Cardiac muscle cell (in vitro differentiated cells and primary cell): ENCODE measurements around the gene BBC3. TPM values are rescaled to one million over a fixed set of nuclear protein-coding genes. Genes with fewer than 3 reads are reported as not detected.
A peak's percentile ranks its signal among the peaks of the same experiment; 100 is the strongest.

Experiments used
- DNase-seq, 2 donors: peaks; one replicate each; pipeline versions ENCODE4 v3.0.0 to v3.0.0-alpha.2; 2010 to 2017; ENCODE audit warnings: low read depth in 1 of 2, low spot score in 1 of 2
- H3K27ac ChIP-seq: fragments of 200-600 bp; sonication (generic); 2 replicates; pipeline ENCODE4 v1.5.1; 2016
- H3K27me3 ChIP-seq: fragments of 200-600 bp; sonication (generic); 2 replicates; pipeline ENCODE4 v1.6.0; 2016; ENCODE audit warnings: control low read depth
- H3K36me3 ChIP-seq: fragments of 200-600 bp; sonication (generic); 2 replicates; pipeline ENCODE4 v1.5.1; 2016; ENCODE audit warnings: control low read depth
- H3K4me1 ChIP-seq: fragments of 200-600 bp; sonication (generic); 2 replicates; pipeline ENCODE4 v1.8.1; 2017; ENCODE audit warnings: low read depth, mild to moderate bottlenecking, mixed run types
- H3K4me3 ChIP-seq: fragments of 200-600 bp; sonication (generic); 2 replicates; pipeline ENCODE4 v1.5.1; 2016; ENCODE audit warnings: mild to moderate bottlenecking
- H3K9me3 ChIP-seq: fragments of 200-600 bp; sonication (generic); 2 replicates; pipeline ENCODE4 v1.5.1; 2017; ENCODE audit warnings: low read depth, mild to moderate bottlenecking, control low read depth
- polyA plus RNA-seq: library from polyadenylated mRNA; unstranded; fragments of >200 nt; fragmentation: Nextera tagmentation; extraction: Ambion mirVana; gene quantifications from 2 replicates; pipeline ENCODE4 v1.2.1, GENCODE V29; 2016
- total RNA-seq: library from RNA; depleted of rRNA; stranded (reverse); fragments of >200 nt; gene quantifications from 2 replicates; pipeline ENCODE4 v1.2.3, GENCODE V29; 2016
- TF ChIP-seq, protein P1 (sequence below): IDR thresholded peaks from 2 replicates; pipeline ENCODE4 v1.5.1; 2012; ENCODE audit warnings: low read depth, mild to moderate bottlenecking, low read length

BBC3 gene
- total and polyA plus RNA-seq, 2 experiments from 2014 or later: 12.9 to 21.5 TPM

DNA sequence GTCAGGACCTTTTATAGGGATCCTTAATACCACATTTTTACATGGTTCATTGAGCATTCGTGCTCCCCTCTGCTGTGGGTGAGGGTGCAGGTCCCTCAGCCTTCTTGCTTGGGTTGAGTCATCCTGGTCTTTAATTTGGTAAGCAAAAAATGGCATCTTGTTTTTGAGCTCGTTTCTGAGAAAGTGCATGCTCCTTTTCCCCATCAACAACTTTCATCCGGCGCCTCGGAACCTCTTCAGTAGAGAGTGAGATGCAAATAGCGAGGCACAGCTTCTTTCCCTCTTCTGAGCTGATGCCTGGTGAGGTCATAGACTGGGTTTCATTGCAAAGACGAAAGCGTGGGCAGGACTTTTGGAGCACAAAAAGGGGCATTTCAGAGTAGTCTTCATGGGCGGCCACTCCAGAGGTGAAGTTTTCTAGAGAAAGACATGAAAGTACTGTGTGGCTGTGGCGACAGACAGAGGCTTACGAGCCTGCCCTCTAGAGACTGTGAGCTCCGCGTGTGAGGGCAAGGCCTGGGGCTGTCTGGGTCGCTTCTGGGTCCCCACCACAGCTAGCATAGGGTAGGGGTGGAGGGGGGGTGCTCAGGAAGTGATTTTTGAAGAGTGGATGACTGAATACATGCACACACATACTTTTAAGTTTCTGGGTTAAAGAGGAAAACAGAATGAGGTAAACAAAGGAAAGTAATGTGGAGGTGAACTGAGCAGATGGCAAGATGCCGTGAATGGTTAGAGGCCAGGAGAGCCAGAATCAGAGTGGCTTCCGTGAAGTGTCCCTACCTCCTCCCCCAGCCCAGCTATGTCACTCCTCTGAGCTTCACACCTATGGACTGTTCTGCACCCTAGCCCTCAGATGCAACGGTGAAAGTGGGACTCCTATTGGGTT lies 44.3 kb downstream of the BBC3 start:
- peak in 1 of 2 donors; percentile 23 for DNase-seq
- H3K27ac ChIP-seq: peak overlapping the region; percentile 77
- H3K9me3 ChIP-seq: no peaks in the 10 kb centered on the region
- H3K36me3 ChIP-seq: no peaks in the 10 kb centered on the region
- H3K4me1 ChIP-seq: peaks cover 38% of the 10 kb centered on the region
- TF ChIP-seq, protein P1, sequence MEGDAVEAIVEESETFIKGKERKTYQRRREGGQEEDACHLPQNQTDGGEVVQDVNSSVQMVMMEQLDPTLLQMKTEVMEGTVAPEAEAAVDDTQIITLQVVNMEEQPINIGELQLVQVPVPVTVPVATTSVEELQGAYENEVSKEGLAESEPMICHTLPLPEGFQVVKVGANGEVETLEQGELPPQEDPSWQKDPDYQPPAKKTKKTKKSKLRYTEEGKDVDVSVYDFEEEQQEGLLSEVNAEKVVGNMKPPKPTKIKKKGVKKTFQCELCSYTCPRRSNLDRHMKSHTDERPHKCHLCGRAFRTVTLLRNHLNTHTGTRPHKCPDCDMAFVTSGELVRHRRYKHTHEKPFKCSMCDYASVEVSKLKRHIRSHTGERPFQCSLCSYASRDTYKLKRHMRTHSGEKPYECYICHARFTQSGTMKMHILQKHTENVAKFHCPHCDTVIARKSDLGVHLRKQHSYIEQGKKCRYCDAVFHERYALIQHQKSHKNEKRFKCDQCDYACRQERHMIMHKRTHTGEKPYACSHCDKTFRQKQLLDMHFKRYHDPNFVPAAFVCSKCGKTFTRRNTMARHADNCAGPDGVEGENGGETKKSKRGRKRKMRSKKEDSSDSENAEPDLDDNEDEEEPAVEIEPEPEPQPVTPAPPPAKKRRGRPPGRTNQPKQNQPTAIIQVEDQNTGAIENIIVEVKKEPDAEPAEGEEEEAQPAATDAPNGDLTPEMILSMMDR: no peak
- H3K4me3 ChIP-seq: no peak overlapping the region
- H3K27me3 ChIP-seq: no peaks in the 10 kb centered on the region

DNA sequence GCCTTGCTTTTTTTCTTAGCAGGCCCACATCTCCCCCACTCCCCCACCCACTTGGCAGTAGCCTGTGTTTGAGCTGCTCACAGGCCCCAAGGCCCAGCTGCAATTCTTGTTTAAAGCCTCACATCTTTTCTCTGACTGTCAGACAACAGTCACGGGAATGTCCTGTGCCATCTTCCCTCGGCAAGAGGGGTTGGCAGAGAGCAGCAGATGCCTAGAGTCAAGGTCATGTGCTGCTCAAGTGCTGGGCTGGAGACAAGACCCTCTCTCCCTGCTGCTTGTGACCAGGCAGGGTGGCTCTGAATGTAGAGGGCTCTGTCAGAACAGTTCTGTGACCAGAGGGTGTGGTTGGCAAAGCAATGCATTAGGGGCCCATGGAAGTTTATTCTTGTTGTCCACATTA lies 47.4 kb downstream of the BBC3 start:
- Histone ChIP-seq H3K27ac (peak overlapping the region; percentile 50), H3K4me3 (no peak overlapping the region), H3K4me1 (peaks cover 16% of the 10 kb centered on the region), H3K36me3 (no peaks in the 10 kb centered on the region), H3K27me3 (no peaks in the 10 kb centered on the region), H3K9me3 (no peaks in the 10 kb centered on the region)
- TF ChIP-seq, protein P1: no peak
- DNase-seq: no peak

DNA sequence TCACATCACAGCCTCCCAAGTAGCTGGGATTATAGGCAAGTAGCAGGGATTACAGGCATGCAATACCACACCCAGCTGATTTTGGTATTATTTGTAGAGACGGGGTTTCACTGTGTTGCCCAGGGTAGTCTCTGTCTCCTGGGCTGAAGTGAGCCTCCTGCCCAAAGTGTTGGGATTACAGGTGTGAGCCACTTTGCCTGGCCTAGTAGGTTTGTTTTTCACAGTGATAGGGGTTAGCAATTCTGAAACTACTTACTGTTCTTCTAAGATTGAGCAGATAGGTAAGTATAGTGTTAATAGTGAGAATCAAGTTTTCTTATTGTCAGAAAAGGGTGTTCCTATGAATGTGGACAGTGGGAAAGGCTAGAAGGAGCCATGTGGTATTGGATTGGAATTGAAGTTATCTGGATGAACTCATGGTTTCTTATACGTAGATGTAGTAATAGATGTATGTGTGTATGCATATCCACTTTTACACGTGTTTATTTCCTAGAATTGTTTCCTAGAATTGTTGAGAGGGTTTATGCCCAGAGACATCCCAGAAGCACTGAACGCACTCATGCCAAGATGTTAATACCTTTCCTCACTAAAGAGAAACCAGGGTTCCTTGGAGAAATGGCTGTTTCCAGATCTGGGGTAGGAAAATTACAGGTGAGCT lies 51.2 kb downstream of the BBC3 start:
- H3K4me3 ChIP-seq: no peak overlapping the region
- no peak overlapping the region for H3K27ac ChIP-seq
- no peaks in the 10 kb centered on the region for H3K27me3 ChIP-seq
- no peak for DNase-seq
- peaks cover 8% of the 10 kb centered on the region for H3K4me1 ChIP-seq
- peaks cover 5% of the 10 kb centered on the region for H3K36me3 ChIP-seq
- TF ChIP-seq, protein P1: no peak
- no peaks in the 10 kb centered on the region for H3K9me3 ChIP-seq

DNA sequence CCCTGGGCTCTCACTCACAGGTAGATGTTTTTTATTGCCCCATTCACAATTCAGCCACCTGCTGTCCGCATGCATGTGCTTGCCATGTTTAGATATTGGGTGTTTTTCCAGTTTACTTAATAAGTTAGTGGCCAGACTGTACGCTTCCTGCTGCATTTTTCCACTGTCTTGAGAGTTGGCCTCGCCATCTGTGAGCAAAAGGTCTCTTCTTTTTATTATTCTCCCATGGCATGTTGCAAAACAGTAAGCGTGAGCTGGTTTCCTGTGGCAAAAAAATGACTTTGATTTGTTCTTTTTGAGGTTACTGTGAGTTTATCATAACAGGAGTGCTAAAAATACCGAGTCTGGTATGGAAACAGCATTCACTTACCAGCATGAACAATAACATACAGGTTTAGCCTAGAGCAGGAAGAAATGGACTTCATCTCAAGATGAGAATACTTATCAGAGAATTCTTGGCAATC lies 54.3 kb downstream of the BBC3 start:
- H3K27me3 ChIP-seq: no peaks in the 10 kb centered on the region
- peak in 1 of 2 donors; percentile 90 for DNase-seq
- no peaks in the 10 kb centered on the region for H3K9me3 ChIP-seq
- H3K4me1 ChIP-seq: peaks cover 8% of the 10 kb centered on the region
- peaks cover 12% of the 10 kb centered on the region for H3K36me3 ChIP-seq
- H3K4me3 ChIP-seq: no peak overlapping the region
- H3K27ac ChIP-seq: peak overlapping the region; percentile 75
- TF ChIP-seq, protein P1: no peak

DNA sequence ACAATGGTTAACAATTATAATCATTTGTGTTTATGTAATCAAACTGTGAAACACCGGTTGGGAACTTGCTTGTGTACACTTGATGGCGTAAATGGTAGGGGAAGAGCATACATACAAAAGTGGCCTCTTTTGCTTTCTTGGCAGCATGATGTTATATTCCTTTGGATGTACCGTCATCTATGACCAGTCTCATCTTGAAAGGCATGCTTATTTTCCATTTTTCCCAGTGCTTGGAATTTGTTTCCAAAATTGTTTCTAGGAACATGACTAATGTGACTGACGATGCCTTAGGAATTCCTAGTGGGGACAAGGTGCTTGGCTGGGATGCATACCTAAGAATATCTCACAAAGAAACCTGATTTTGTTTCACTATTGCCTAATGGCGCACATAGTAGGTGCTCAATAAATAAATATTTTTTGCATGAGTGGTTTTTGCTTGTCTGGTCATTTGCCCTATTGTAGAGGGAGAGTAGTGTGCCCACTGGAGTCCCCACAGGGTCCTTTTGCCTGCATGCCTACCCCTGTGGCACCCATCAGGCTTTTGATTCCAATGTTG lies 54.9 kb downstream of the BBC3 start:
- TF ChIP-seq, protein P1: no peak
- Histone ChIP-seq H3K27me3 (no peaks in the 10 kb centered on the region), H3K36me3 (peaks cover 13% of the 10 kb centered on the region), H3K4me3 (no peak overlapping the region), H3K27ac (peak overlapping the region; percentile 75), H3K4me1 (peaks cover 8% of the 10 kb centered on the region), H3K9me3 (no peaks in the 10 kb centered on the region)
- DNase-seq: peak in 1 of 2 donors; percentile 65
